Measurements from ENCODE around the gene SLC22A3.

DNA sequence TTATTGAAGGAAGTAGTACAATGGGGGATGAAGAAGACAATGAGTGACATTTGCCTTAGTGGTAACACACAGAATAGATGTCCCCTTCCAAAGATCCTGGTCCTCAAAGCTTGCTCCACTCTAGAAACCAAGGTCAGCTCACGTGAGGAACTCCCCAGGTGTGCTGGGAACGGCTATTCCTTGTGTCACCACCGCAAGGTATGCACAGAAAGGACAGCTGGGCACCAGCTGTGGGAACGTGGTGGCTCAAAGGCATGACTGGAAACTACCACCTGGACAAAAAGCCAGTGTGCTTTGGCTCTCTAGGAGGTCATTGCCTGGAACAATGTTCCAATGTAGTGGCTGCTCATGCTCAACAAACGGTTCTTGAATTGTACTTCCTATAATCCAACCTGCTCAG lies 94.0 kb downstream of the SLC22A3 start:
- no peak for TF ChIP-seq POLR2A (IDR thresholded peaks at IDR 0.05)
- no peak for TF ChIP-seq POLR2AphosphoS5 (IDR thresholded peaks at IDR 0.05)
- TF ChIP-seq CTCF (IDR thresholded peaks at IDR 0.05): no peak
- TF ChIP-seq EP300 (IDR thresholded peaks at IDR 0.05): no peak

Measured in gastroesophageal sphincter (tissue), 3 donors.